SH-SY5Y (cell line): ENCODE results near the gene HES7.

Experiments
- GATA2 ChIP-seq: IDR thresholded peaks from 2 replicates; pipeline ENCODE4 v1.6.1; 2011; ENCODE audit warnings: mild to moderate bottlenecking, low read depth, low read length
- GATA3 ChIP-seq: IDR thresholded peaks from 2 replicates; pipeline ENCODE4 v1.6.1; 2011; ENCODE audit warnings: low read depth, mild to moderate bottlenecking, low read length, moderate library complexity

Gene HES7

DNA sequence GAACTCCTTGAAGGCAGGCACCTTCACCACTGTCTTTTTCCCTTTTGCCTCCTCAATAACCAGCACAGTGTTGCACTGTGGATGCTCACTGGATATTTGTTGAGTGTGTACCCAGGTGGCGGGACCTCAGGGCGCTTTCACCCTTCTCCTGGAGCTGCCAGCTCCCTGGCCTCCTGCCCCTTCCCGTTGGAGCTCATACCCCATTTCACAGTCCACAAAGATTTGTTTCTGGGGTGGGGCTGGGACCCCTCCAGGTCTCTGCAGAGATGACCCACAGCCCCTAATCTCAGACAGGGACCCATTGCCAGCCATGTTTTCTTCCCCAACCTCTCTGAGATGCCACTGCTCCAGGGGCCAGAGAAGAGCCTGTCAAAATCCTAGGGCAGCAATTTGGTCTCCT is 48.8 kb downstream of the HES7 start:
- TF ChIP-seq GATA3 = no peak
- TF ChIP-seq GATA2 = no peak

DNA sequence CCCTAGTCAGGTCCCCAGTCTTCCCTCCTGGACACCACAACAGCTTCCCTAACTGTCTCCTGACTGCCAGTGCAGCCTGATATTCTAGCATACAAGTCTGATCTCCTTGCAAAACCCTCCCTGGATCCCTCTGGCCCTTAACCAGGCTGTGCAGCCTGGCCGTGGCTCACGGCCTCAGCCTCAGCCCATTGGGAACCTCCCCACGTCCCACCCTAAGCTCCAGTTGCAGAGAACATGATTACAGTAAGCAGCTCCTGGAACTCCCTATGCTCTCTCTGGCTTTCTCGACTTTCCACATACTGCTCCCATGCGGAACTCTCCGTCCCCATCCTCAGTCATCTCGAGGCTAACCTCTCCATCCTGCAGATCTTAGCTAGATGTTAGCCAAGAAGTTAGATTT is 49.4 kb downstream of the HES7 start:
- TF ChIP-seq GATA2 (no peak), GATA3 (no peak)

DNA sequence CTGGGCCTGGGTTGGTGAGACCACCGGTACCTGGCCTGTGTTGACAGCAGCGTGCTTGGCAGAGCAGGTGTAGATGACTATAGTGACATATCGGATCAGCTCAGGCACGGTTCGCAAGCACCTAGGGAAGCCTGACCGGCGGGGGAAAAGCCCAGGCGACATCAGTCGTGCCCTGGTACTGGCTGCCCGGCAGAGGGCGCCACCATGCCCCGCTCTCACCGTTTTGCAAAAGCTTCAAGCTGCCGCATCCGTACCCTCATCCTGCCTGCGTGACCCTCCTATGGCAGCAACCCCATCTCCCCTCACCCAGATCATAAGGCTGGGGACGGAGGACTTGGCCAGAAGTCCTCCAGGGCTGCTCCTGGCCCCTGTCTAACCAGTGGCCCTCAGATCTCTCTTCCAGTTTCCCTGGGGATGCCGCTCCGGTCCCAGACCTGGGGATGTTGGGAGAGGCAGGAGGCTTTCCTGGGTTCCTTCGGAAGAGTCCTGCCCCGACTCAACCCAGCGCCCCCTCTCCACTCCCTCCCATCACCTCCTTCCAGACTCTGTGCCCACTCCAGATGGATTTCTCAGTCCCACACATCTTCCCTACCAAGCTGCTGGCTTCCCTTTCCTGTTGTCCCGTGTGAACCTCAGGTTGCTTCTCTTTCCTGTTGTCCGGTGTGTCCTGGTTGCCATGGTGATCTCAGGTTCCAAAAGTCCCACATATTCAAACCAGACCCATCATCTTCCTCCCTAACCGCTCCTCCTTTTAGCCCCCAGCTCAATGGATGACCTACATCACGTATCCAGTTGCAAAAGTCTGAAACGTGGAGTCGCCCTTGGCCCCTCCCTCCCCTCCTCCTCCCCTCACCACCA is 50.0 kb downstream of the HES7 start:
- TF ChIP-seq GATA3 (no peak), GATA2 (no peak)

DNA sequence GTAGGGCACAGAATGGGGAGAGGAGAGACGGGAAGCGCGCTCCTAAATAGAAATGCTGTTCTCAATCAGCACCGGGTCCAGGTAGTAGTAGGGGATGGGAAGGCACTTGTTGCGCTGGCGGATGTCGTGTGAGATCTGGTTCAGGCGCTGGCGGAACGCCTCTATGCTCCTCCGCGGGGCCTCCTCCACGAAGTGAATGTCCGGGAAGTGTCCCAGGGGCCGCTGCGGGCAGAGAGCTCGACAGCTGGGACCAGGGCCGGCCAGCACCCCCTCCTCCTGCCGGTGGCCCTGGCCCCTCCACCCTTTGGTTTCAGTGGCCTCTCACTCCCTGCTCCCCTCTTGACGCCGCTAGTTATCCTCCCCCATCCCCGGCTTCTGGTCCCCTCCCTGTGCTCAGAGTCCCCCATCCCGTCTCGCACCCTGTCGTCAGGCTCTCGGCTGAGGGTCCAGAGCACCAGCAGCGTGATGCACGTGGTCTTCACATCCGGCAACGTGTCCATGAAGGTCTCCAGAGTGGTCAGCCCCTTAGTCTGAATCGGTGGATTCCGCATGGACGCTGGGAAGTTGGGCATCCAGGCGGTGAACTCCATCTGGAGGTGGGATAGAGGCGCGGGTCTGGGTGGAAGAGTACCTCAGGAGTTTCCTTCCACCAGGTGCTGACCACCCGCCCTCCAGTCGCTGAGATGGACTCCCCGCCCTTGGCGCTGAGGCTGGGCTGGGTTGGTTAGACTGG is 51.0 kb downstream of the HES7 start:
- TF ChIP-seq GATA2 = no peak
- no peak for TF ChIP-seq GATA3

- TF ChIP-seq GATA3 (no peak), GATA2 (no peak)
Measured at GRCh38 chr17:8072341-8072728, 51.6 kb downstream of the HES7 start.

GRCh38 chr17:8071496-8071895 is 52.4 kb downstream of the HES7 start:
- TF ChIP-seq GATA3 = no peak
- TF ChIP-seq GATA2 = no peak
